IMR-90 (cell line): ENCODE results near the gene C16orf86. TPM values are rescaled to one million over a fixed set of nuclear protein-coding genes. Genes with fewer than 3 reads are reported as not detected.

Experiments used
- ATAC-seq: fragments of 200-7000 bp; cut with Tn5 transposase; 2 replicates; pipeline ENCODE4 v1.9.1; 2020; ENCODE audit warnings: low read depth, mild to moderate bottlenecking, moderate library complexity
- BruUV-seq: library from RNA; stranded (reverse); fragments of 400-500 nt; replicated peaks from 2 replicates; lab custom pipeline; 2021; lab: Mats Ljungman, UMichigan
- CTCF ChIA-PET: fragments of 300-600 bp; formaldehyde crosslinking; extraction: SDS; loops from one replicate; lab custom pipeline; 2021; ENCODE audit warnings: antibody characterized with exemption; lab: Yijun Ruan, JAX
- POLR2A ChIA-PET: fragments of 300-600 bp; sonication (Branson Sonifier 250); formaldehyde crosslinking; loops from one replicate; lab custom pipeline; 2022; ENCODE audit warnings: antibody characterized with exemption; ENCODE audit not compliant: unreplicated experiment; lab: Charles Lee
- DNase-seq: peaks from one replicate; pipeline ENCODE4 v3.0.0; 2013
- H2AFZ ChIP-seq: replicated peaks from 2 replicates; pipeline ENCODE3; 2013; ENCODE audit warnings: low read length, mild to moderate bottlenecking; ENCODE audit not compliant: poor library complexity
- H2AK5ac ChIP-seq: 2 replicates; pipeline ENCODE4 v1.6.1; 2013; ENCODE audit warnings: low read depth, low read length, inconsistent platforms
- H2AK9ac ChIP-seq: replicated peaks from 2 replicates; pipeline ENCODE3; 2013; ENCODE audit warnings: mild to moderate bottlenecking, low read depth, low read length, moderate library complexity; ENCODE audit not compliant: poor library complexity
- H2BK120ac ChIP-seq: 2 replicates; pipeline ENCODE4 v1.6.1; 2013; ENCODE audit warnings: low read depth, low read length, inconsistent platforms
- H2BK15ac ChIP-seq: 3 replicates; pipeline ENCODE4 v1.6.1; 2013; ENCODE audit warnings: low read depth, low read length, inconsistent platforms
- H2BK20ac ChIP-seq: 2 replicates; pipeline ENCODE4 v1.6.1; 2013; ENCODE audit warnings: low read depth, mild to moderate bottlenecking, inconsistent platforms, low read length, moderate library complexity
- H2BK5ac ChIP-seq: 2 replicates; pipeline ENCODE4 v1.6.1; 2013; ENCODE audit warnings: mild to moderate bottlenecking, low read depth, low read length, inconsistent platforms; ENCODE audit not compliant: poor library complexity, severe bottlenecking
- H3K14ac ChIP-seq: replicated peaks from 2 replicates; pipeline ENCODE4 v1.6.1; 2013; ENCODE audit warnings: low read depth, low read length, inconsistent platforms
- H3K18ac ChIP-seq: 2 replicates; pipeline ENCODE4 v1.6.1; 2013; ENCODE audit warnings: low read depth, low read length, control low read depth
- H3K23ac ChIP-seq: 2 replicates; pipeline ENCODE4 v1.6.1; 2013; ENCODE audit warnings: low read depth, low read length, inconsistent platforms
- H3K27ac ChIP-seq: 2 replicates; pipeline ENCODE4 v1.5.1; 2013; ENCODE audit warnings: mild to moderate bottlenecking, control low read depth, low read length; ENCODE audit not compliant: insufficient read depth
- H3K27me3 ChIP-seq: 2 replicates; pipeline ENCODE4 v1.6.1; 2013; ENCODE audit warnings: low read length; ENCODE audit not compliant: control insufficient read depth, insufficient read depth
- H3K36me3 ChIP-seq: 2 replicates; pipeline ENCODE4 v1.6.1; 2013; ENCODE audit warnings: low read length, mixed read lengths; ENCODE audit not compliant: control insufficient read depth, insufficient read depth
- H3K4ac ChIP-seq: 2 replicates; pipeline ENCODE4 v1.6.1; 2013; ENCODE audit warnings: low read depth, low read length, inconsistent platforms
- H3K4me1 ChIP-seq: 2 replicates; pipeline ENCODE4 v1.6.1; 2013; ENCODE audit warnings: low read length, mixed read lengths; ENCODE audit not compliant: control insufficient read depth, insufficient read depth
- H3K4me2 ChIP-seq: 2 replicates; pipeline ENCODE4 v1.6.1; 2013; ENCODE audit warnings: low read depth, mild to moderate bottlenecking, control low read depth, low read length, moderate library complexity
- H3K4me3 ChIP-seq: 2 replicates; pipeline ENCODE4 v1.5.1; 2013; ENCODE audit warnings: low read depth, mild to moderate bottlenecking, control low read depth, low read length, moderate library complexity; ENCODE audit not compliant: insufficient read depth
- H3K56ac ChIP-seq: 2 replicates; pipeline ENCODE4 v1.6.1; 2013; ENCODE audit warnings: low read length, inconsistent platforms; ENCODE audit not compliant: insufficient read depth; ENCODE audit errors: extremely low read depth
- H3K79me1 ChIP-seq, 2 experiments: 2 replicates each; pipeline ENCODE4 v1.6.1; 2013; ENCODE audit warnings: low read length in 2 of 2, inconsistent platforms in 1 of 2, low read depth in 1 of 2
- H3K9ac ChIP-seq: 2 replicates; pipeline ENCODE4 v1.6.1; 2013; ENCODE audit warnings: low read depth, low read length, control low read depth
- H3K9me1 ChIP-seq: 2 replicates; pipeline ENCODE4 v1.6.1; 2013; ENCODE audit warnings: low read length, inconsistent platforms; ENCODE audit not compliant: insufficient read depth
- H3K9me3 ChIP-seq: 2 replicates; pipeline ENCODE4 v1.6.1; 2013; ENCODE audit warnings: low read length; ENCODE audit not compliant: control insufficient read depth, insufficient read depth
- H4K20me1 ChIP-seq: 2 replicates; pipeline ENCODE4 v1.6.1; 2013; ENCODE audit warnings: low read length, inconsistent platforms; ENCODE audit not compliant: insufficient read depth
- H4K5ac ChIP-seq: 2 replicates; pipeline ENCODE4 v1.6.1; 2013; ENCODE audit warnings: mild to moderate bottlenecking, low read depth, low read length, control low read depth
- H4K8ac ChIP-seq, 2 experiments: 2 replicates each; pipeline ENCODE4 v1.6.1; 2013; ENCODE audit warnings: low read depth in 2 of 2, low read length in 2 of 2, control low read depth in 1 of 2, inconsistent platforms in 1 of 2
- H4K91ac ChIP-seq: 2 replicates; pipeline ENCODE4 v1.6.1; 2013; ENCODE audit warnings: low read depth, low read length, inconsistent platforms; ENCODE audit not compliant: insufficient read depth
- BHLHE40 ChIP-seq: fragments of 150-350 bp; IDR thresholded peaks from 2 replicates; pipeline ENCODE4 v1.6.1; 2016; ENCODE audit warnings: mild to moderate bottlenecking, low read depth, low read length
- CEBPB ChIP-seq: IDR thresholded peaks from 2 replicates; pipeline ENCODE4 v1.6.1; 2012; ENCODE audit warnings: low read depth, low read length, improper control_type of control experiment
- CHD1 ChIP-seq: IDR thresholded peaks from 2 replicates; pipeline ENCODE4 v1.6.1; 2012; ENCODE audit warnings: low read depth, low read length, improper control_type of control experiment
- ELK1 ChIP-seq: fragments of 150-350 bp; IDR thresholded peaks from 2 replicates; pipeline ENCODE4 v1.6.1; 2016; ENCODE audit warnings: low read depth, mild to moderate bottlenecking, low read length, moderate library complexity, borderline replicate concordance
- MAZ ChIP-seq: IDR thresholded peaks from 2 replicates; pipeline ENCODE4 v1.6.1; 2012; ENCODE audit warnings: low read depth, mild to moderate bottlenecking, low read length, improper control_type of control experiment, moderate library complexity, borderline replicate concordance
- NFE2L2 ChIP-seq: fragments of 150-350 bp; IDR thresholded peaks from 2 replicates; pipeline ENCODE4 v1.6.1; 2016; ENCODE audit warnings: low read depth, mild to moderate bottlenecking, low read length
- POLR2A ChIP-seq: IDR thresholded peaks from 2 replicates; pipeline ENCODE4 v1.6.1; 2012; ENCODE audit warnings: mild to moderate bottlenecking, low read depth, low read length
- RCOR1 ChIP-seq: IDR thresholded peaks from 2 replicates; pipeline ENCODE4 v1.6.1; 2012; ENCODE audit warnings: mild to moderate bottlenecking, low read length, improper control_type of control experiment; ENCODE audit not compliant: insufficient replicate concordance
- RFX5 ChIP-seq: IDR thresholded peaks from 2 replicates; pipeline ENCODE4 v1.8.0; 2012; ENCODE audit warnings: low read depth, mild to moderate bottlenecking, low read length, moderate library complexity
- USF2 ChIP-seq: fragments of 150-350 bp; IDR thresholded peaks from 2 replicates; pipeline ENCODE4 v1.6.1; 2017; ENCODE audit warnings: mild to moderate bottlenecking, antibody characterized with exemption, low read length, low read depth
- WGBS, 2 experiments: methylation state at CpG; one replicate each; pipeline versions ENCODE4 v1.1.5 to v1.1.7; 2013; ENCODE audit warnings: missing lambda C conversion rate in 2 of 2; ENCODE audit not compliant: insufficient read length in 1 of 2; ENCODE audit errors: extremely low coverage in 2 of 2; 5-methylcytosine and 5-hydroxymethylcytosine counted together
- dilution Hi-C: fragments of 300-500 bp; cut with HindIII; formaldehyde crosslinking; loops from one replicate; pipeline ENCODE4 v1.14.3; 2018; ENCODE audit warnings: low sequenced_read_pairs; ENCODE audit not compliant: unreplicated experiment
- in situ Hi-C: fragments of 300-500 bp; cut with MboI; formaldehyde crosslinking; loops from 3 replicates; pipeline ENCODE4 v1.14.3; 2019; ENCODE audit warnings: low sequenced_read_pairs, inconsistent platforms, mixed read lengths
- intact Hi-C: fragments of 100-400 bp; cut with micrococcal nuclease; formaldehyde crosslinking; loops from 2 replicates; pipeline ENCODE4 v1.10.0; 2022
- polyA plus RNA-seq, 3 experiments: library from polyadenylated mRNA; depleted of rRNA; stranded (reverse); fragments of >200 nt; gene quantifications; 2 replicates each; pipeline ENCODE4 v1.2.3, GENCODE V29; 2012; ENCODE audit warnings: low replicate concordance in 1 of 3
- total RNA-seq: library from RNA; depleted of rRNA; stranded (reverse); fragments of >200 nt; gene quantifications from 2 replicates; pipeline ENCODE4 v1.2.3, GENCODE V29; 2012

Gene C16orf86
- total and polyA plus RNA-seq, 2 of the 4 experiments (the other 2 are of a cell fraction), result 0.54 to 0.70 TPM

- no TSS peak for BruUV-seq
- CTCF ChIA-PET, result no interaction called here
- H3K14ac ChIP-seq, result no peak overlapping the region
- no peak overlapping the region for H3K4me2 ChIP-seq
- no peak overlapping the region for H4K5ac ChIP-seq
- no peak for DNase-seq
- no peak overlapping the region for H3K56ac ChIP-seq
- H2AK5ac ChIP-seq, result no peak overlapping the region
- no peaks in the 10 kb centered on the region for H3K27me3 ChIP-seq
- no peak overlapping the region for H2BK20ac ChIP-seq
- ATAC-seq, result no peak
- H2BK15ac ChIP-seq, result no peak overlapping the region
- H2BK5ac ChIP-seq, result no peak overlapping the region
- H3K4me1 ChIP-seq, result peaks cover 4% of the 10 kb centered on the region; the same call in 1 of the 2 replicates
- no peak overlapping the region for H3K4ac ChIP-seq
- no peaks in the 10 kb centered on the region for H3K9me3 ChIP-seq
- peaks cover 14% of the 10 kb centered on the region for H4K20me1 ChIP-seq
- H3K18ac ChIP-seq, result no peak overlapping the region
- intact Hi-C loops, result no loop called here
- no peak overlapping the region for H2BK120ac ChIP-seq
- dilution Hi-C loops, result no loop called here
- H3K4me3 ChIP-seq, result no peak overlapping the region
- POLR2A ChIA-PET, result no interaction called here
- H3K27ac ChIP-seq, result no peak overlapping the region
- no peaks in the 10 kb centered on the region for H3K36me3 ChIP-seq
- H2AK9ac ChIP-seq, result no peak overlapping the region
- H2AFZ ChIP-seq, result no peak overlapping the region
- in situ Hi-C loops, result no loop called here
- no peak overlapping the region for H3K23ac ChIP-seq
- H4K8ac ChIP-seq, result no peak overlapping the region
- peaks cover 6% of the 10 kb centered on the region for H3K9me1 ChIP-seq
- TF ChIP-seq ELK1 (no peak), MAZ (no peak), RFX5 (no peak), CEBPB (no peak), RCOR1 (no peak), CHD1 (no peak), NFE2L2 (no peak), USF2 (no peak), POLR2A (no peak), BHLHE40 (no peak)
- peaks cover 12 to 46% of the 10 kb centered on the region in 2 experiments for H3K79me1 ChIP-seq
- WGBS, 2 experiments, result no CpG with 5 or more reads among the region's 5 CpGs
- H3K9ac ChIP-seq, result no peak overlapping the region
- no peak overlapping the region for H4K91ac ChIP-seq
Measured at GRCh38 chr16:67707790-67708189, 41.2 kb downstream of the C16orf86 start.
